HG02884 (cell line): Measurements from ENCODE around the gene BOK.
"Not testable (repeated sequence)": the region's sequence is repeated elsewhere in the genome, so short reads cannot be mapped to it uniquely, and the experiment has no call there.

Experiments
- ATAC-seq: cut with Tn5 transposase; IDR thresholded peaks from one replicate; pipeline ENCODE4 v1.9.1; 2021; ENCODE audit warnings: mild to moderate bottlenecking, moderate library complexity; ENCODE audit not compliant: unreplicated experiment

BOK gene

GRCh38 chr2:241558532-241559322, at the start of gene BOK:
Gene BOK (plus strand): TSS chr2:241558745. CDS start chr2:241559484, 739 bp downstream.
- ATAC-seq: no peak

- ATAC-seq: no peak
These were observed 49.3 kb upstream of the BOK start for GRCh38 chr2:241509155-241509784.

GRCh38 chr2:241511091-241511741, 47.3 kb upstream of the BOK start:
- ATAC-seq: no peak

GRCh38 chr2:241514553-241514952, 44.0 kb upstream of the BOK start:
- no peak for ATAC-seq

GRCh38 chr2:241514986-241515737, 43.4 kb upstream of the BOK start:
- no peak for ATAC-seq

GRCh38 chr2:241516520-241516965, 42.0 kb upstream of the BOK start:
- ATAC-seq: no peak

GRCh38 chr2:241517297-241517696, 41.2 kb upstream of the BOK start:
- ATAC-seq: no peak

GRCh38 chr2:241519669-241520068, 38.9 kb upstream of the BOK start:
- ATAC-seq: no peak

- ATAC-seq: no peak
These were observed 36.1 kb upstream of the BOK start for GRCh38 chr2:241522477-241522876.

GRCh38 chr2:241525818-241526780, 32.4 kb upstream of the BOK start:
- ATAC-seq: not testable (repeated sequence)

GRCh38 chr2:241530571-241530970, 28.0 kb upstream of the BOK start:
- no peak for ATAC-seq

GRCh38 chr2:241531161-241531722, 27.3 kb upstream of the BOK start:
- ATAC-seq: no peak

- no peak for ATAC-seq
These were observed 26.4 kb upstream of the BOK start for GRCh38 chr2:241532168-241532567.

GRCh38 chr2:241532733-241533601, 25.6 kb upstream of the BOK start:
- no peak for ATAC-seq

GRCh38 chr2:241534293-241534692, 24.3 kb upstream of the BOK start:
- ATAC-seq: no peak

- ATAC-seq: no peak
These were observed 23.7 kb upstream of the BOK start for GRCh38 chr2:241534701-241535375.

- ATAC-seq: no peak
These were observed 22.5 kb upstream of the BOK start for GRCh38 chr2:241535871-241536655.
